ENCODE results near the gene ATRNL1. TPM values are rescaled to one million over a fixed set of nuclear protein-coding genes. Genes with fewer than 3 reads are reported as not detected.
A peak's percentile ranks its signal among the peaks of the same experiment; 100 is the strongest.

Gene ATRNL1
- total and polyA plus RNA-seq, 2 experiments from 2014 or later = 4.8 to 29.7 TPM

GRCh38 chr10:115141254-115141653, 48.1 kb downstream of the ATRNL1 start:
- H3K4me1 Mint-ChIP-seq = peaks cover 6% of the 10 kb centered on the region; the same call in 2 of the 3 replicates
- peaks cover 27% of the 10 kb centered on the region for H3K9me3 Mint-ChIP-seq
- H3K9me2 ChIP-seq (ENCODE audit: insufficient read depth) = no peaks in the 10 kb centered on the region
- H3K4me1 ChIP-seq (ENCODE audit: insufficient read depth) = no peaks in the 10 kb centered on the region
- no peak overlapping the region for H3K27ac Mint-ChIP-seq
- H4K20me1 ChIP-seq (replicated peaks; ENCODE audit: insufficient read depth) = no peaks in the 10 kb centered on the region
- H3K36me3 Mint-ChIP-seq (ENCODE audit: low read depth) = peaks cover 32% of the 10 kb centered on the region
- H3K27ac ChIP-seq (ENCODE audit: low read depth) = no peak overlapping the region
- H3K27me3 Mint-ChIP-seq (ENCODE audit: insufficient read depth, low read depth, poor library complexity) = no peaks in the 10 kb centered on the region
- no peak overlapping the region for H3K4me3 Mint-ChIP-seq
- TF ChIP-seq EZH2 (IDR thresholded peaks at IDR 0.05; ENCODE audit: low read depth, unreplicated experiment) = no peak
- TF ChIP-seq NANOG (IDR thresholded peaks at IDR 0.05; ENCODE audit: borderline replicate concordance) = no peak
- TF ChIP-seq CREB1 (CRISPR knock-in tag; IDR thresholded peaks at IDR 0.05; ENCODE audit: low read depth) = no peak
- TF ChIP-seq JUNB (IDR thresholded peaks at IDR 0.05; ENCODE audit: unreplicated experiment) = no peak
- peak; percentile 51 to 71 for TF ChIP-seq CTCF (conservative IDR thresholded peaks at IDR 0.05; ENCODE audit: low read depth in 2 of 2)
- TF ChIP-seq ZNF331 (CRISPR knock-in tag; IDR thresholded peaks at IDR 0.05; ENCODE audit: low read depth) = no peak
- no peak for TF ChIP-seq ZNF462 (CRISPR knock-in tag; IDR thresholded peaks at IDR 0.05)
- no peak overlapping the region for H2AFZ ChIP-seq
- no peaks in the 10 kb centered on the region for H3K36me3 ChIP-seq (ENCODE audit: insufficient read depth)
- no peak overlapping the region for H3K4me3 ChIP-seq
- H3F3A ChIP-seq (replicated peaks; ENCODE audit: low read depth) = no peaks in the 10 kb centered on the region
- ATAC-seq (no peak), DNase-seq (ENCODE audit: low spot score) (peak; percentile 44)
- no peaks in the 10 kb centered on the region for H3K27me3 ChIP-seq (ENCODE audit: insufficient read depth)
- no peaks in the 10 kb centered on the region for H3K79me2 ChIP-seq (replicated peaks; ENCODE audit: insufficient read depth)
- H3K4me2 ChIP-seq = no peak overlapping the region

Data from GM23338 (cell line).